ENCODE data around the gene USP14. TPM values are rescaled to one million over a fixed set of nuclear protein-coding genes. Genes with fewer than 3 reads are reported as not detected.

USP14 gene
- total RNA-seq, 1 donor from 2014 or later, result 98.4 TPM

GRCh38 chr18:255171-255570 lies 96.8 kb downstream of the USP14 start:
- Mint-ChIP-seq H3K4me1 (ENCODE audit: low read depth) (no peaks in the 10 kb centered on the region), H3K27ac (no peak overlapping the region), H3K4me3 (ENCODE audit: low read depth) (no peak overlapping the region), H3K27me3 (ENCODE audit: low read depth) (no peaks in the 10 kb centered on the region), H3K36me3 (ENCODE audit: low read depth) (peaks cover 76% of the 10 kb centered on the region), H3K9me3 (no peaks in the 10 kb centered on the region)
- intact Hi-C loops (cut with micrococcal nuclease), result no loop called here
- no peak for DNase-seq (ENCODE audit: low spot score)

GRCh38 chr18:260547-260946 lies 102.2 kb downstream of the USP14 start:
- Mint-ChIP-seq H3K27me3 (ENCODE audit: low read depth) (no peaks in the 10 kb centered on the region), H3K36me3 (ENCODE audit: low read depth) (peaks cover 57% of the 10 kb centered on the region), H3K4me1 (ENCODE audit: low read depth) (peaks cover 2% of the 10 kb centered on the region), H3K27ac (no peak overlapping the region), H3K4me3 (ENCODE audit: low read depth) (no peak overlapping the region), H3K9me3 (no peaks in the 10 kb centered on the region)
- intact Hi-C loops (cut with micrococcal nuclease), result loop anchor here (10.0 kb wide), 2 partner anchors 354 to 454 kb away; partner anchors contain the start of gene ENOSF1
- DNase-seq (ENCODE audit: low spot score), result no peak

GRCh38 chr18:261398-262073 lies 103.2 kb downstream of the USP14 start:
- intact Hi-C loops (cut with micrococcal nuclease), result loop anchor here (10.0 kb wide), 2 partner anchors 353 to 453 kb away; partner anchors contain the start of gene ENOSF1
- Mint-ChIP-seq H3K27ac (no peak overlapping the region), H3K36me3 (ENCODE audit: low read depth) (peaks cover 54% of the 10 kb centered on the region)

More at GRCh38 chr18:261398-262073, 103.2 kb downstream of the USP14 start:
- Mint-ChIP-seq H3K4me3 (ENCODE audit: low read depth) (no peak overlapping the region), H3K27me3 (ENCODE audit: low read depth) (no peaks in the 10 kb centered on the region), H3K9me3 (no peaks in the 10 kb centered on the region), H3K4me1 (ENCODE audit: low read depth) (peaks cover 7% of the 10 kb centered on the region)
- no peak for DNase-seq (ENCODE audit: low spot score)

Other genes starting within 250 kb of the USP14 start
- gene TUBB8B, start 108.9 kb upstream of the USP14 start, total RNA-seq, result not detected in 2 replicates
- 70.6 and 72.8 TPM in 2 replicates for gene THOC1, start 109.5 kb downstream of the USP14 start, total RNA-seq

All from activated T-helper 2 cell treated with anti-CD3 and anti-CD28 coated beads, Interferon-gamma antibody, Interleukin-2, Interleukin-4, amounts not matched to agents 10 μg/mL and 5 μg/mL and 100 μg/mL, durations not matched to agents 14 hours and 24 hours and 36 hours (primary cell).